Measurements from ENCODE around the gene GRIP2.
"Not testable (repeated sequence)": the region's sequence is repeated elsewhere in the genome, so short reads cannot be mapped to it uniquely, and the experiment has no call there.

The GRIP2 gene

DNA sequence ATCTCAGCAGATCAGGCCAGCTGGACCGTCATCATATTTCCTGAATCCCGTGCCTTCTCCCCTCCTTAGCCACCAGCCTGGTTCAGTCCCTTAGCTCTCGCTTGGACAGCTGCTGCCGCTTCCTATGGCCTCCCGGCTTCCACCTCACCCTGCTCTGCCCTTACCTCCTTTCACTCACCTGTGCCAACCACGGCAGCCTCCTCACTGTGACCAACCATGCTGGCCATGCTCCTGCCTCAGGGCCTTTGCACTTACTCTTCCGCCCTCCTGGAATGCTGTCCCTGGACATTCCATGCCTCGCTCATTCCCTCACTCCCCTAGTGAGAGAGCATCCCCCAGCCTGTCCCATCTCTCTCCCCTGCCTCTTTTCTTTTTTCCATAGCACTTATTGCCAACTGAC lies 19.2 kb downstream of the GRIP2 start:
- DNase-seq (ENCODE audit: low spot score), result no peak

DNA sequence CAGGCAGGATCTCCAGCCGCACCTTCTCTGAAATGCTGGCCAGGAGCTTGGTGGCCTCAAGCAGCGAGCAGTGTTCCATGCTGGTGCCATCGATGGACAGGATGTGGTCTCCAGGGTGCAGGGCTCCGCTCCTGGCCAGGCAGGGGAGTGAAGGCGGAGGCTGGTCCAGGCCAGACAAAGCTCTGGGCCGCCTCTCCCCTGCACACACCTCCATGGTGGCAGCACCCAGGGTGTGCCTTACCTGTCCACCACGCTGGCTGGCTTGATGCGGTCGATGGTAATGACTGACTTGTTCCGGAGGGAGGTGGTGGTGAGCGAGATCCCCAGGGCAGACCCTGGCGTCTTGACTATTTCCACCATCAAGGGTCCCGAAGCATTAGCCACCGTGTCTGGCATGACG lies 20.0 kb downstream of the GRIP2 start:
- no peak for DNase-seq (ENCODE audit: low spot score)

DNA sequence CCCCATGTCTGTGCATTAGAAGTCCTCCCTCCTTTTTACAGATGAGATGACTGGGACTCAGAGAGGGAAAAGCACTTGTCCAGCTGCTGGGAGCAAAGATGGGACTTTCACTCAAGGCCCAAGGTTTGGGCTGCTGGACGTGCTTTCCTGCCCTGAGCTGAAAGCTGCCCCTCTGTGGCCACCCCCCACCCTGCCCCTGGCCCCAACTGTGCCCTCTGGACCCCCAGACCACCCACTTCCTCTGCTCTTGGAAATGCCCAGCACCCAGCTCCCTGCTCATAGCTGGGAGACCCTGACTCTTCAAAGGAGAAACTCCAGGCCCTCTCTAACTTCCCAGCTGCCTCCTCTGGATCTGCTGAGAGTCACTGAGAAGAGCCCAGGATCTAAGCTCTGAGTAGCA lies 20.7 kb downstream of the GRIP2 start:
- no peak for DNase-seq (ENCODE audit: low spot score)

DNA sequence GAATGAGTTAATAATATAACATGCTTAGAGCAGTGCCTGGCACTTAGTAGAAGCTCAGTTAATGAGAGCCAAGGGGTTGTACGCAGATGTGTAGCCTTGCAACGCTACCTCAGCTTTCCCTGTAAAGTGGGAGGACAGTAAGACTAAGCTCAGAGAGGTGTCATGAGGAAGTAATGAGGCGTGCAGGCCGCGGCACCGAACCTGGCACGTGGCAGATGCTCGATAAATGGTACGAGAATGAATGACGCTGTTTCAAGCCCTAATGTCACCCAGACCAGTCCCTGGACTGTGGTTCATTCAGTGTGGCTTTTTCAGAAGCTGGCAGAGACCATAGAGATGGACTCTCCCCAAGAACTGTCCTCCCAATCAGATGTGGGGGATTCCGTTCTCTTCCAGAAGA lies 21.2 kb downstream of the GRIP2 start:
- no peak for DNase-seq (ENCODE audit: low spot score)

DNA sequence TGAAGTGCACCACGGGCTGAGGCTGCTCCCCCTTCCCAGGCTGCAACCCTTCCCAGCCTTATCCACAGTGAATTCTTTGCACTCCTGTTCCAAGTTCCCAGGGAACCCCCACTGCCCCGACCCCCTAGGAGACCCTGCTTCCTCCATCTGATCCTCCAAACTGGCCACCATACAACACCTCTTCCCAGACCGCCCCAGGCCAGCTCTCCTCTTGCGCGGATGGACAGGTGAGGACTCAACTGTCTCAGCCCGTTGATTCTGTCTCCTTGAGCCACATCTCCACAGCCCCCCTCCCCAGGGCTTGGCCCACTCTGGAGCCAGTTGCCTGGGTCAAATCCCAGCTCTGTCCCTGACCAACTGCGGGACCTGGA lies 21.7 kb downstream of the GRIP2 start:
- no peak for DNase-seq (ENCODE audit: low spot score)

DNA sequence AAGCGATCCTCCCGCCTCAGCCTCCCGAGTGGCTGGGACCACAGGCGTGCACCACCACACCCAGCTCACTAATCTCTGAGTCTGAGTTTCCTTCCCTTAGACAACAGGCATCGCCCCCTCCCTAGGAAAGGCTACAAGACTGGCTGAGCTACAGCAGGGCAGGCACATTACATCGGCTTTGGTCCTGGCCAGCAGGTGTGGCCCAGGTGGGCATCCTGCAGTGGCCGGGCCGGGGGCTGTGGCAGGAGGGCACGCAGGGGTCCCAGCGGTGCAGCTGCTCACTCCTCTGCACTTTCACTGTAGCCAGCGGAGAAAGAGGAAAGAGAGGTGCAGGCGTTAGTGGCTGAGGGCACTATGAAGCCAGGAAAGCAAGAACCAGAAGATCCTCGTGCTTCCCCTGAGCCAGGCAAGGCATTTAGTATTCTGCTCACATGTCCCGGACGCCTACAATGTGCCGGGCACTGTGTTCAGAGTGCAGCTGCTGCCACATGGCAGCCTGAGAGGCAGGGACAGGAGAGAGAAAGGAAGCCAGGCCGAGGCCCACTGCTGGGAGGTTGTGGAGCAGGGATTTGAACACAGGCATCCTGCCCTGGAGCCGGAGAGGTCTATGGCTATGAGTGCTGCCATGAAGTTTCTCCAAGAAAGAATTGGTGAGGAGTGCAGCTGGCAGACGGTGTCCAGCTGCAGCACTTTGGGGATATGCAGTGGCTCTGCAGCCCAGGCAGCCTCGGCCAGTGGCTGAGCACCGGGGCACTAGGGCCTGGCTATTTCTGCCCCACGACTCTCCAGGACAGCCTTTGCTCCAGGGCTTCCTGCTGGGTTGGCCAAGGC lies 22.3 kb downstream of the GRIP2 start:
- no peak for DNase-seq (ENCODE audit: low spot score)

DNA sequence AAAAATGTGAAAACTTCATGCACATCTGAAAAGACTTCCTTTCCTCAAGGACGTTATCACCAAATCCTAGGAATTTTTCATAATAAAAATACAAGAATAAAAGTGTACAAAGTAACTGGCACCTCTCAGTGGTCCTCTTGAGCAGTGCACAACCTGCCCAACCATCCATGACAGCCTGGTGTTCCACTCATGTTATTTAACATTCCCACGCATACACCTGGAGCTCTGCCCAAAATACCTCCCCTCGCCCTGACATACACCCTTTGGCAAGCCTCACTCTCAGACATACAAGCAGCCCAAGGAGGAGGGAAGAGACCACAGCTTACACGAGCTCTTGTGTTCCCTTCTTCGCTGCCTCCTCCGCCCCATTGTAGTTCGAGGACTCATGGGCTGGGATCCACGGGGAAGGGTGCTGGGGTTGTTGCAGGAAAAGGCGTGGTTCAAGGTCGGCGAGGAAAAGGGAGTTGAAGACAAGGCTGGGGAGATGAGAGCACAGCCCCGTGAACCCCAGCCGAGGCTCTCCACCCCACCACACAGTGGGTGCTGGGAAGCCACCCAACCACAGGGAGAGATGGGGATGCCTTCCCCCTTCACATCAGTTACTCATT lies 23.3 kb downstream of the GRIP2 start:
- DNase-seq (ENCODE audit: low spot score), result no peak

DNA sequence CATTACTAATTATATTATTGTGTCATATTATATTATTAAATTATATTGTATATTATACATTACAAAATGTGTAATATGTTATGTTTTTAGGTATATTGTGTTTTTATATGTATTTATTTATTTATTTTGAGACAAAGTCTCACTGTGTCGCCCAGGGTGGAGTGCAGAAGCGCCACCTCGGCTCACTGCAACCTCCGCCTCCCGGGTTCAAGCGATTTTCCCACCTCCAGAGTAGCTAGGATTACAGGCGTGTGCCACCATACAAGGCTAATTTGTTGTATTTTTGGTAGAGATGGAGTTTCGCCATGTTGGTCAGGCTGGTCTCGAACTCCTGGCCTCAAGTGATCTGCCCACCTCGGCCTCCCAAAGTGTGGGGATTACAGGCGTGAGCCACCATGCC lies 24.6 kb downstream of the GRIP2 start:
- not testable (repeated sequence) for DNase-seq (ENCODE audit: low spot score)

DNA sequence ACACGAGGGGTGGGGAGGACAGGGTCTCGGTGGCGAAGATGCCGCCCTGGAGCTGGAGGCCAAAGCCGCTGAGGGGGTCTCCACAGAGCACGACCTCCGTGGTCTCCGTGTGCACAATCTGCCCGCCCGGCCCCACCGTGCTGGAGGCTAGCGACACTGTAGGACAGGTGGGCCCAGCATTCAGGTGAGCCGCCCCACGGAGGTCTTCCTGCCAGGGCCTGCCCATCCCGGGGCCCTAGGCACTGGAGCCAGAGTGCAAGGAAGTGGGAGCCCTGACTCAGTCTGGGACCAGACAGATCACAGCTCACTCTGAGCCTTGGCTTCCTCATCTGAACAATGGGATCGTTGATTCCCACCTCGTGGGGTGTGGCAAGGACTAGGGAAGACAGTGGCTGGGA lies 25.8 kb downstream of the GRIP2 start:
- DNase-seq (ENCODE audit: low spot score), result no peak

DNA sequence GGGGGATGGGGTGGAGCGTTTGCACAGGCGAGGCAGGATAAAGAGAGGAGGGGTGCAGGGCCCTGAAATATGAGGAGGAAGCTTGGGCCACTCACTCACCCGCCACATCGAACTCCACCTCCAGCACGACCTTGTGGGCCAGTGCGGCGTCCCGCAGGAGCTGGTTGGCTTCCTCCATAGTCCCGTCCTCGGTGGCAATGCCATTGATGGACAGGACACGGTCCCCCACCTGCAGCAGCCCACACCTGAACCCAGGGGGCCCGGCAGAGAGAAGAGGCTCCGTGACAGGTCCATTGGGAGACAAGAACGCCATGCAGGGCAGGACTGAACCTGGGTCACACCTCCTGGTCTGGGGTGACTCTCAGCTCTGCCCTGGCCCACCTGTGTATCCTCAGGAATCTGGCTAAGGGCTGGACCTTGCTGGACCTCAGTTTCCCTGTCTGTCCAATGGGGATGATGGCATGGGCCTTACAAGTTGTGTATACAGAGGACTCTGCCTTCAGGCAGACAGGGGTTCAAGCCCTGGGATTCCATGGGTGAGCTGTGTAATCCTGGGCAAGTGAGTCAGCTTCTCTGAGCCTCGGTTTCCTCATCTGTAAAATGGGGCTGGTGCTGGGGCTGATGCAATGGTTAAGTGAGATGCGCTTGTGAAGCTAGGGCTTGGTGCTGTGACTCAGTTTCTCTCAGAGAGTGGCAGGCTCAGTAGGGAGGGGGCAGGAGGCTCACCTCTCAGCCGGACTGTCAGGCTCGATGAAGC lies 26.4 kb downstream of the GRIP2 start:
- no peak for DNase-seq (ENCODE audit: low spot score)

DNA sequence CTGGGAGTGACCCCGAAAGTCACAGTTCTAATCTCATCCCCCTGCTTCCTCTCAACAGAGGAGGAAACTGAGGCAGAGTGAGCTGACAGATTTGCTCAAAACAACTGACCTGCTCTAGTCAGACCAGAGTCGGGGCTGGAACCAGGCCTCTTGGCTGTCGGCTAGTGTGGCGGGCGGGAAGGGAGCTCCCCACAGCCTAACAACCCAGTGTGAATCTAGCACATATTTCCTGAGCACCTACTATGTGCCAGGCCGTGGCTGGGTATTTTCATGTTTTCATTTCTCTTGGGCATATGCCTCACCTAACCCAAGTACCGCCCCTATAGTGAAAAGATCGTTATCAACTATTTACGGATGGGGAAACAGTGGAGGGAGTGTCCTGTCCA lies 27.2 kb downstream of the GRIP2 start:
- DNase-seq (ENCODE audit: low spot score), result no peak

DNA sequence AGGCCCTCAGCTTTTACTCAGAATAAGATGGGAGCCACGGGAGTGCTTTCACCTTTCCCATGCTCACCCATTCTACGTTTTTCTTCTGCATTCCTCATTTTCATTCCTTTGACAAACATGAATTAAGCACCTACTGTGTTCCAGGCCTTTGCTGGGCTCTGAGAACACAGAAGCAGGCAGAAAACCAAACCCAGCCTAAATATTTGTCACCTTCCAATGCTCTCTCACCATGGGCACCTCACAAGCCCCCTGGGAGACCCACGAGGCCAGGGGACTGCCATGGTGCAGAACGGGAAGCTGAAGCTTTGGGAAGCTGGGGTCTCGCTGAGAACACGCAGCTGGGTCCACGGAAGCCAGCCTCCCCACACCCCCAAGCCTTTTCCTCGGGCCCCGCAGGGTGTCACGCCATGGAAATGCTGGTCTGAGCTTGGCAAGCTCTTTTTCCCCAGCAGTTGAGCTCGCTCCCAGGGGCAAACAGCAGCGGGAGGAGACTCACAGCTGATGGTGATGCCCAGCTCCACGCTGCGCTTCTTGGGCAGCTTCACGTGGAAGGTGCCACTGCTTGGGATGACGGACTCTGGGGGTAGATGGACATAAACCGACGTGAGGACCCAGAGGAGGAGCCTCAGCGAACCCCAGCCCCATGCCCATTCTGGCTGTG lies 27.7 kb downstream of the GRIP2 start:
- DNase-seq (ENCODE audit: low spot score), result no peak

DNA sequence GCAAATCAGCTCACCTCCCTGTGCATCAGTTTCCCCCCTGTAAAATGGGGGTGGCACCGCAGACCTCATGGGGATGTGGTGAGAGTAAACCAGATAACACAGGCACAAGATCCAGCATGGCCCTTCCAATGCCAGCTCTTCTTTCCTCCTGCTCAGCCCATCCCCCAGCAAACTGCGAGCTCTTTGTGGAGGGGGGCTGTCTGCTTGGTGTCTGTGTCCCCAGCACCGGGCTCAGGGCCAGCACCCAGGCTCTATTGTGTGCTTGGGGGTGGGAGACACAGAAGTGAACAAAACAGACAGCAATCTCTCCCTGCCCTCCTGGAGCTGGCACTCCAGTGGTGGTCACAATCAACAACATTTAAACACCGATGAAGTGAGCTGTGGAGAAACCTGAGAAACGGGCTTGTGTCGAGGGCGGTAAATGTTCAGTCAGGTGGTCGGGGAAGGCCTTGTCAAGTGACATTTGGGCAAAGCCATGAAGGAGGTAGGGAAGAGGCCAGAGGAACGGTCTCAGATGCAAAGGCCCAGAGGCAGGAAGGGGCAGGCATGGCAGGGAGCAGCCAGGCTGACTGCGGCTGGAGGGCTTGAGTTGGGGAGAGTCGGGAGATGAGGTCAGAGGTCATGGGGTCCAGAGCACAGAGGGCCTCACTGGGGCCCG lies 28.4 kb downstream of the GRIP2 start:
- DNase-seq (ENCODE audit: low spot score), result no peak

DNA sequence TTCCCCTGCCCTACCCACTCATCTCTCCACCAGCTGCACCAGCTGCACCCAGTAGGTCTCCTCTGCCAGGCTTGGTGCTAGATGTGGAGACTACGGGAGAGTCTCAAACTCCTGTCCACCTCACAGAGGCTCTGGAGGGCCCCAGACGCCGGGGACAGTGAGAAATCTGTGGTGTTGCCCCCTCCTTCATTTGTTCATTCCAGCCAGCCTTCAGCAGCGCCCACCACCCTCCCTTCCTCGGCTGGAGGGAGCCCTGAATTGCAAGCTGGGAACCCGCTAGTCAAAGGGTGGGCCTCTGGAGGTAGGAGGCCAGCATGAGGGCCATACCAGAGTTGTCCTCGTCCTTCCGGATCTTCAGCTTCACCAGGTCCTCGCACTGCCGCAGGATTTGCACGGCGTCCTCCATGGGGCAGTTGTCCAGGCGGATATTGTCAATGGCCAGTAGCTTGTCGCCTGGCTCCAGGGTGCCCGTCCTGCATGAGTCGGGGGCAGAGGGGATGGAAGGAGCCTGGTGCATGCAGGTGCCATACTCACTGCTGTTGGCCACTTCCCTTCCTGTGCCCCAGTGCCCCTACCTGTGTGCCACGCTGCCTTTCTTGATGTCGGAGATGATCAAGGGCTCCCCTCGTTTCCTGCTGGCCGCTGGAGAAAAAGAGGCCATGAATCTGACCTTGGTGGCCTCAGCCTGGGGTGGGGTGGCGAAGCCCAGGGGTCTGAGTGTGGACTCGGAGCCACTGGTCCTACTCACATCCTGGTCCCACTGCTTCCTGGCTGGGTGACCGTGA lies 29.1 kb downstream of the GRIP2 start:
- no peak for DNase-seq (ENCODE audit: low spot score)

DNA sequence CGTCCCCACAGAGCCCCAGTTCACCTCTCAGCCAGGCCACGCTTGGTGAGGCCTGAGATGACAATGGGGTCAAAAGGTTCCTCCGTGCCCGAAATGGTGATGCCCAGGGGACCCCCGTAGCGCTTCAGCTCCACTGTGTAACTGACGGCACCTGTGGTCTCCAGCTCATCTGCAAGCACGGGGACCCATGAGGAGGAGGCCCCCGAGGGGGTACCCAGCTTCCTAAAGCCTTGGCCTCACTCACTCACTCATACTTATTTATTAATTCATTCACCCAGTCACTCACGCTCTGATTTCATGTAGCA lies 30.4 kb downstream of the GRIP2 start:
- DNase-seq (ENCODE audit: low spot score), result no peak

DNA sequence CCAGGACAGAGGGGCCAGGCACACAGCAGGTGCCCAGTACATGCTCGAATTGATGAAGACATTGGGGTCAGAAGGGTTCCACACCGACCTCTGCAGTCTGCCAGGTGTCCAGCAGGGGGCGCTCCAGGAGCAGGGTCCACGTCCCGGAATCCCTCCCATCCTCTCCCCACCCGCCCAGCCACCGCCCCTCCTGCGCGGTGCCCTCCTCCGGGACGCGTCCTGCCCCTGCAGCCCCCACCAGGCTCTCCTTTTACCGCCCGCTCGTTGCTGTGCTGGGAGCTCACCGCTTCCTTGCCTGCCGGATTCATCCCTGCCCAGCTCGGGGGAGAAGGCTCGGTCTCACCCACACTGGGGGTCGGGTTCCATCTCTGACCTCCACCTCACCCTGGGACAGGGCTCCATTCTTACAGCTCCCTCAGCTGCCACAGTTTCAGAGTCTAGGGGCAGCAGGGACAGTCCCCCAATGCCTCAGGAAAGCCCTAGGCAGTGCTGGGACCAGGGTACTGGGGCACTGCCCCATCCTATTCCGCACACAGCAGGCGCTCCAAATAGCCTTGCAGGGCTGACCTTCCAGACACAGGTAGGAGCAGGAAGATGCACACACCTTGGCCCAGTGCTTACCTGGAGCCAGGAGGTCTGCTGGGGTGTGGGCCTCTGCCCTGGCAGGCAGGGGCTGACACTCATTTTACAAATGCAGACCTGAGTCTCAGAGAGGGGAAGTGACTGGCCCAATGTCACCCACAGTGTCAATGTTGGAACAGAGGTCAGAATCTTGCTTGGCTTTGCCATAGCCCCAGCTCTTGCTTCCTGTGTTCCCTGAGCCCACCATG lies 31.0 kb downstream of the GRIP2 start:
- peak; percentile 75 for DNase-seq (ENCODE audit: low spot score)

DNA sequence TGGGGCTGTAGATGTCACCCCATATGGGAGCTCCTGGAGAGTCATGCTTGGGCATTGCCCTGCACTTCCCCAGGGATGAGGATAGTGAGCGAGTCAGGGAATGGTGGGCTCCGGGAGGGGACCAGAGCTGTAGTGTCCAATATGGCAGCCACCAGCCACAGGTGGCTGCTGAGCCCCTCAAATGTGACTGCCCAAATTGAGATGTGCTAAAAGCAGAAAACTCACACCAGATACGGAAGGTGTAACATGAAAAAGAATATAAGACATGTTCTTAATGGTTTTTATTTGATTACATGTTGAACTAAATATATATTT lies 31.7 kb downstream of the GRIP2 start:
- DNase-seq (ENCODE audit: low spot score), result no peak

DNA sequence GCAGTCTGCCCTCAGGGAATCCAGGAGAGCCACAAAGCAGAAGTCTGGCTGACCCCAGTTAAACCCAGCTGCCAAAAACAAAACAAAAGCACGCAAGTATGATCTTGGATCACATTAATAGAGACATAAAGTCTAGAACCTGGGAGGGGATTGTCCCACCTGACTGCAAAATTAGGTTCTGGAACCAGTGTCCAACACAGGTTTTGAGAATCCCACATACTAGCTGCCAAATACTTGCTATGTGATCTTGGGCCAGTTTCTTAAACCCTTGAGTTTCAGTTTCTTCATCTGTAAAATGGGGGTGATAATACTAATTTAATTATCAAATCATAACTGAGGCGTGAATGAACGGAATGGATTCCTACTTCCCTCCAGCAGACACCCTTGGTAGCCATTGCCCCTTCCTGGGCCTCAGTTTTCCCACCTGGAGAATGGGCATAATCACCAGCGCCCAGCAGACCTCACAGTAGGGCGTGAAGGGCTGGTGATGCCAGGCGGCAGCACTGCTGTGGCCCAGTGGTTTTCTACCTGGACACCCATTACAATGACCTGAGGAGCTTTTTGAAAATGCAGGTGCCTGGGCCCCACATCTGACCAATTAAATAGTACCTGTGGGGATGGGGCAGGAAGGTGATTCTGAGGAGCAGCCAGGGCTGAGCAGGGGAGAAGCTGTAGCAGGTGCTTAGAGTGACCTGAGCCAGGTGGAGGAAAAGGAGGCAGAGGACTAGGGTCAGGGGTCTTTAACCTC lies 32.2 kb downstream of the GRIP2 start:
- no peak for DNase-seq (ENCODE audit: low spot score)

DNA sequence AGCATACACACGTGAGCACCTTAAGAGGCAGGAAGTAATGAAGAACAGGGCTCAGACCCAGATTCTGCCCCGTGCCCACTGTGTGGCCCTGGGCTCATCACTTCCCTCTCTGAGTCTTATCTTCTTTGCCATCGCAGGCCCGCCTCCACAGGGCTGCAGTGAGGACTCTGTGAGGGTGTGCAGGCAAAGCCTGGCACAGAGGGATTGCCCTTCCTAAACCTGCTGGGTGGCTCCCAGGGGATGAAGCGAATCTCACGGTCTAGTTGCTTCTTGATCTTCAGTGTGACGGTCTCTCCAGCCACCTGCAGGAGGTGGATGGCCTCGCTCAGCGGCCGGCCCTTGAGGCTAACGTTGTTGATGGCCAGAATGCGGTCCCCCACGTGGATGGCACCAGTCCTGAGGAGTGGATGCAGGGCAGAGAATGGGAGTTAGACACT lies 32.8 kb downstream of the GRIP2 start:
- no peak for DNase-seq (ENCODE audit: low spot score)

All from activated CD4-positive, alpha-beta T cell treated with anti-CD3 and anti-CD28 coated beads, Interleukin-2, Interleukin-4, amounts not matched to agents 100 ng/mL and 50 ng/mL, durations not matched to agents 16 hours and 8 hours (primary cell).